ENCODE results near the gene AFAP1. TPM values are rescaled to one million over a fixed set of nuclear protein-coding genes. Genes with fewer than 3 reads are reported as not detected.

AFAP1 gene
- total RNA-seq, 1 experiment from 2014 or later, result 94.7 TPM

DNA sequence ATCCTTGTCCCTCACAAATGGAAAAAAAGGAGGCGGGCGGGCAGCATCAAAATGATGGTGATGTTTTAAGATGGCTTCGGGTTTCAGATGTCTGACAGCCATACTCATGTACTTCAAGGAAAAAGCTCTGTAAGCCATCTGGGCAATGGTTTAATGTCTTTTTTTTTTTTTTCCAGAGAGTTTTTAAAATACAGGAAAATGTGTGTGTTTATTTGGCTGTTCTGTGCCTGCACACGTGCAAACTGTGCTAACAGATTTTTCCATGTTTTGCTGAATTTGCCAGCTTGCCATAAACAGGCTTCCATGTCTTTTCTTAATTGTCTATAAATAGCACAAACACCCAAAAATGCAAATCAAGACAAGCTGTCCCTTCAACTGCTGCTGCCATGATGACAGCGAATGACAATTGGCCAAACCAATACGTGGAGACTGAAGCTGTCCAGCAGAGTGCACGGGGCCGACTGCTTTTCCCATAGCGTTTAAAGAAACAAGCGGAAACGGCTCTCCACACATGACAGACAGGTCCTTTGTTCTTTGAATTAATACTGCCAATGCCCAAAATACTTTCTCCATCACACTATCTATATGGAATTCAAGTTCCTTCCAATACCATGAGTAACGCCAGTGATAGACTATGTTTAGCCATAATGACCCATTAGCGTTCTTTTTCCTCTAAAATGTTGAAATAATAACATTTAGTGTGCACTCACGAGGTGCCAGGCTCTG, 35.7 kb downstream of the AFAP1 start:
- no peak overlapping the region for H3K4me3 ChIP-seq (ENCODE audit: low read depth in 2 of 2, low read length in 2 of 2)
- TF ChIP-seq SIN3A (IDR thresholded peaks at IDR 0.05; ENCODE audit: borderline replicate concordance, insufficient read depth, low read depth, low read length) (no peak), POLR2AphosphoS5 (IDR thresholded peaks at IDR 0.05; ENCODE audit: low read depth, low read length) (0 out of 2 replicates have a peak, but pooled peaks have one; percentile 25), TCF7L2 (IDR thresholded peaks at IDR 0.05; ENCODE audit: low read depth, low read length) (0 out of 2 replicates have a peak, but pooled peaks have one; percentile 30), CTCF (IDR thresholded peaks at IDR 0.05) (no peak)
- TF ChIP-seq, protein P1, sequence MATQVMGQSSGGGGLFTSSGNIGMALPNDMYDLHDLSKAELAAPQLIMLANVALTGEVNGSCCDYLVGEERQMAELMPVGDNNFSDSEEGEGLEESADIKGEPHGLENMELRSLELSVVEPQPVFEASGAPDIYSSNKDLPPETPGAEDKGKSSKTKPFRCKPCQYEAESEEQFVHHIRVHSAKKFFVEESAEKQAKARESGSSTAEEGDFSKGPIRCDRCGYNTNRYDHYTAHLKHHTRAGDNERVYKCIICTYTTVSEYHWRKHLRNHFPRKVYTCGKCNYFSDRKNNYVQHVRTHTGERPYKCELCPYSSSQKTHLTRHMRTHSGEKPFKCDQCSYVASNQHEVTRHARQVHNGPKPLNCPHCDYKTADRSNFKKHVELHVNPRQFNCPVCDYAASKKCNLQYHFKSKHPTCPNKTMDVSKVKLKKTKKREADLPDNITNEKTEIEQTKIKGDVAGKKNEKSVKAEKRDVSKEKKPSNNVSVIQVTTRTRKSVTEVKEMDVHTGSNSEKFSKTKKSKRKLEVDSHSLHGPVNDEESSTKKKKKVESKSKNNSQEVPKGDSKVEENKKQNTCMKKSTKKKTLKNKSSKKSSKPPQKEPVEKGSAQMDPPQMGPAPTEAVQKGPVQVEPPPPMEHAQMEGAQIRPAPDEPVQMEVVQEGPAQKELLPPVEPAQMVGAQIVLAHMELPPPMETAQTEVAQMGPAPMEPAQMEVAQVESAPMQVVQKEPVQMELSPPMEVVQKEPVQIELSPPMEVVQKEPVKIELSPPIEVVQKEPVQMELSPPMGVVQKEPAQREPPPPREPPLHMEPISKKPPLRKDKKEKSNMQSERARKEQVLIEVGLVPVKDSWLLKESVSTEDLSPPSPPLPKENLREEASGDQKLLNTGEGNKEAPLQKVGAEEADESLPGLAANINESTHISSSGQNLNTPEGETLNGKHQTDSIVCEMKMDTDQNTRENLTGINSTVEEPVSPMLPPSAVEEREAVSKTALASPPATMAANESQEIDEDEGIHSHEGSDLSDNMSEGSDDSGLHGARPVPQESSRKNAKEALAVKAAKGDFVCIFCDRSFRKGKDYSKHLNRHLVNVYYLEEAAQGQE (IDR thresholded peaks at IDR 0.05; ENCODE audit: insufficient read depth in 1 of 2, low read depth in 2 of 2, low read length in 1 of 2), result no peak
- intact Hi-C loops (cut with micrococcal nuclease; ENCODE audit: unreplicated experiment) (no loop called here), in situ Hi-C loops (cut with HindIII; ENCODE audit: low pct_unique_long_range_greater_than_20kb, low sequenced_read_pairs) (no loop called here)
- H3K9me3 ChIP-seq (ENCODE audit: control insufficient read depth, insufficient read depth, low read depth, low read length), result no peaks in the 10 kb centered on the region
- ChIA-PET POLR2A (interaction anchor here (0.5 to 0.7 kb wide), 3 partner anchors 15 to 1264 kb away, joined by 3 to 6 read pairs (median 3); partner anchors contain the start of gene MRFAP1), CTCF (no interaction called here)
- H3K36me3 ChIP-seq (ENCODE audit: control insufficient read depth, insufficient read depth, low read length), result no peaks in the 10 kb centered on the region
- DNase-seq (ENCODE audit: low read depth, low spot score) (no peak), ATAC-seq (0 out of 2 replicates have a peak, but pooled peaks have one; percentile 38)
- H3K27me3 ChIP-seq (ENCODE audit: control insufficient read depth, insufficient read depth, low read length), result no peaks in the 10 kb centered on the region
- peak overlapping the region; percentile 95 for H3K27ac ChIP-seq (ENCODE audit: low read length)
- no TSS peak for BruUV-seq (replicated peaks)
- H3K4me1 ChIP-seq (ENCODE audit: control insufficient read depth, insufficient read depth, low read length), result peaks cover 99% of the 10 kb centered on the region

- Histone ChIP-seq H3K27ac (ENCODE audit: low read length) (peak overlapping the region; percentile 86), H3K9me3 (ENCODE audit: control insufficient read depth, insufficient read depth, low read depth, low read length) (no peaks in the 10 kb centered on the region), H3K4me1 (ENCODE audit: control insufficient read depth, insufficient read depth, low read length) (peaks cover 98% of the 10 kb centered on the region), H3K4me3 (ENCODE audit: low read depth in 2 of 2, low read length in 2 of 2) (no peak overlapping the region), H3K27me3 (ENCODE audit: control insufficient read depth, insufficient read depth, low read length) (no peaks in the 10 kb centered on the region), H3K36me3 (ENCODE audit: control insufficient read depth, insufficient read depth, low read length) (no peaks in the 10 kb centered on the region)
- no peak for TF ChIP-seq SIN3A (IDR thresholded peaks at IDR 0.05; ENCODE audit: borderline replicate concordance, insufficient read depth, low read depth, low read length)
- DNase-seq (ENCODE audit: low read depth, low spot score) (no peak), ATAC-seq (no peak)
- intact Hi-C loops (cut with micrococcal nuclease; ENCODE audit: unreplicated experiment) (no loop called here), in situ Hi-C loops (cut with HindIII; ENCODE audit: low pct_unique_long_range_greater_than_20kb, low sequenced_read_pairs) (no loop called here)
- ChIA-PET CTCF (no interaction called here), POLR2A (no interaction called here)
- no TSS peak for BruUV-seq (replicated peaks)
Observed at GRCh38 chr4:7902826-7903225, 36.8 kb downstream of the AFAP1 start.

- no peaks in the 10 kb centered on the region for H3K9me3 ChIP-seq (ENCODE audit: control insufficient read depth, insufficient read depth, low read depth, low read length)
- BruUV-seq (replicated peaks), result no TSS peak
- ATAC-seq, result no peak
- H3K4me1 ChIP-seq (ENCODE audit: control insufficient read depth, insufficient read depth, low read length), result peaks cover 96% of the 10 kb centered on the region
- no peak for DNase-seq (ENCODE audit: low read depth, low spot score)
- H3K27me3 ChIP-seq (ENCODE audit: control insufficient read depth, insufficient read depth, low read length), result no peaks in the 10 kb centered on the region
- H3K27ac ChIP-seq (ENCODE audit: low read length), result peak overlapping the region; percentile 86
- H3K36me3 ChIP-seq (ENCODE audit: control insufficient read depth, insufficient read depth, low read length), result no peaks in the 10 kb centered on the region
- no peak overlapping the region for H3K4me3 ChIP-seq (ENCODE audit: low read depth in 2 of 2, low read length in 2 of 2)
- intact Hi-C loops (cut with micrococcal nuclease; ENCODE audit: unreplicated experiment) (no loop called here), in situ Hi-C loops (cut with HindIII; ENCODE audit: low pct_unique_long_range_greater_than_20kb, low sequenced_read_pairs) (no loop called here)
- POLR2A ChIA-PET, result no interaction called here
- CTCF ChIA-PET, result no interaction called here
- TF ChIP-seq SIN3A (IDR thresholded peaks at IDR 0.05; ENCODE audit: borderline replicate concordance, insufficient read depth, low read depth, low read length) (no peak), CTCF (IDR thresholded peaks at IDR 0.05) (no peak), POLR2AphosphoS5 (IDR thresholded peaks at IDR 0.05; ENCODE audit: low read depth, low read length) (no peak), TCF7L2 (IDR thresholded peaks at IDR 0.05; ENCODE audit: low read depth, low read length) (no peak)
- TF ChIP-seq, protein P1 (IDR thresholded peaks at IDR 0.05; ENCODE audit: insufficient read depth in 1 of 2, low read depth in 2 of 2, low read length in 1 of 2), result no peak
Observed at GRCh38 chr4:7902101-7902553, 37.5 kb downstream of the AFAP1 start.
